ENCODE results near the gene CCDC27. TPM values are rescaled to one million over a fixed set of nuclear protein-coding genes. Genes with fewer than 3 reads are reported as not detected.

CCDC27 gene
- total RNA-seq, 1 donor from 2014 or later = not detected

DNA sequence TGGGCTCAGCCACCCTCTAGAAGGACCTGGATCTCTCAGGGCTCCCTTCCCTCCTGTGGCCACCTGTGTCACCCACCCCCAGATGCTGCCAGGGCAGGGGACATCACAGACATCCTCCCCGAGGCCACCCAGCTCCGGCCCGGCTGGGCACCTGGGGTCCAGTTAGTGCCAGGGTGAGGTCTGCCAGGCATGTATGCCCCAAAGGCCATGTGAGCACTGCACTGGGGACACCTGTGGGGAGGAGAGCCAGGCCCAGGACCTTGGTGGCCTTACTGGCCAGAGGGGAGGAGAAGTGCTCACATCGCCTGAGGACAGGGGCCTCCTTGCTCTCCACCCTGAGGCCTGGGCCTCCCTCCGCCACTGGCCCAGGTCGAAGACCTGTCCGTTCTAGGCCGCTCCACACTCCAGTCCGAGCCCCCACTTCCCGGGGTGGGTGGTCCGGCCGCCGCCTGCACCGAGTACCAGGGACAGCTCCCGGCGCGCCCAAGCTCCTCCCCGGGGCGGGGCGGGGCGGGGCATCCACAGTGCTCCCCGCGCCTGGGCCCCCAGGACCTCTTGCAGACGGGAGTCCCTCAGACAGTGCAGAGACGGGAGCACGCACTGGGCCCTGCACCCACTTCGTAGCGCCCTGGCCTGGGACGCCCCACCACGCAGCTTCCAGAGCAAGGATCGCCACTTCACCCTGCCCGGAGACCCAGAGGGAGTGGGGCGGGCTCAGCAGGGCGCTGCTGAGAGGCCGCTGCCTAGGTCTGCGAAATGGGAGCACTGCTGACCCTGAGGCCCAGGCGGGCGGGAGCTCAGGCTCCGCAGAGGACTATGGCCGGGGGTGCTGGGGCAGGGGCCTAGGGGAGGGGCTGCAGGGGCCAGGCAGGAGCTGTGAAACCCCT lies 34.3 kb upstream of the CCDC27 start:
- no peaks in the 10 kb centered on the region for H3K36me3 Mint-ChIP-seq
- no peak overlapping the region for H3K27ac Mint-ChIP-seq
- Histone ChIP-seq H3K36me3 (no peaks in the 10 kb centered on the region), H3K4me2 (peak overlapping the region; percentile 43), H3K9me3 (ENCODE audit: low read depth) (no peaks in the 10 kb centered on the region), H4K20me1 (ENCODE audit: low read depth) (peaks cover 30% of the 10 kb centered on the region), H3F3A (ENCODE audit: low read depth) (no peaks in the 10 kb centered on the region), H3K9ac (no peak overlapping the region), H3K4me3 (peak overlapping the region; percentile 22), H3K79me2 (ENCODE audit: low read depth) (no peaks in the 10 kb centered on the region), H2AFZ (replicated peaks) (no peak overlapping the region), H3K27ac (no peak overlapping the region), H3K27me3 (peaks cover 10% of the 10 kb centered on the region), H3K4me1 (no peaks in the 10 kb centered on the region)
- TF ChIP-seq EZH2 (IDR thresholded peaks at IDR 0.05) (no peak), EZH2phosphoT487 (IDR thresholded peaks at IDR 0.05) (no peak)
- TF ChIP-seq, protein P1, sequence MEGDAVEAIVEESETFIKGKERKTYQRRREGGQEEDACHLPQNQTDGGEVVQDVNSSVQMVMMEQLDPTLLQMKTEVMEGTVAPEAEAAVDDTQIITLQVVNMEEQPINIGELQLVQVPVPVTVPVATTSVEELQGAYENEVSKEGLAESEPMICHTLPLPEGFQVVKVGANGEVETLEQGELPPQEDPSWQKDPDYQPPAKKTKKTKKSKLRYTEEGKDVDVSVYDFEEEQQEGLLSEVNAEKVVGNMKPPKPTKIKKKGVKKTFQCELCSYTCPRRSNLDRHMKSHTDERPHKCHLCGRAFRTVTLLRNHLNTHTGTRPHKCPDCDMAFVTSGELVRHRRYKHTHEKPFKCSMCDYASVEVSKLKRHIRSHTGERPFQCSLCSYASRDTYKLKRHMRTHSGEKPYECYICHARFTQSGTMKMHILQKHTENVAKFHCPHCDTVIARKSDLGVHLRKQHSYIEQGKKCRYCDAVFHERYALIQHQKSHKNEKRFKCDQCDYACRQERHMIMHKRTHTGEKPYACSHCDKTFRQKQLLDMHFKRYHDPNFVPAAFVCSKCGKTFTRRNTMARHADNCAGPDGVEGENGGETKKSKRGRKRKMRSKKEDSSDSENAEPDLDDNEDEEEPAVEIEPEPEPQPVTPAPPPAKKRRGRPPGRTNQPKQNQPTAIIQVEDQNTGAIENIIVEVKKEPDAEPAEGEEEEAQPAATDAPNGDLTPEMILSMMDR (IDR thresholded peaks at IDR 0.05) = no peak
- H3K9me3 Mint-ChIP-seq = no peaks in the 10 kb centered on the region
- peaks cover 11% of the 10 kb centered on the region for H3K4me1 Mint-ChIP-seq
- H3K4me3 Mint-ChIP-seq = no peak overlapping the region
- peak; percentile 88 for DNase-seq (ENCODE audit: low spot score)
- H3K27me3 Mint-ChIP-seq (ENCODE audit: insufficient read depth, low read depth) = peaks cover 2% of the 10 kb centered on the region

DNA sequence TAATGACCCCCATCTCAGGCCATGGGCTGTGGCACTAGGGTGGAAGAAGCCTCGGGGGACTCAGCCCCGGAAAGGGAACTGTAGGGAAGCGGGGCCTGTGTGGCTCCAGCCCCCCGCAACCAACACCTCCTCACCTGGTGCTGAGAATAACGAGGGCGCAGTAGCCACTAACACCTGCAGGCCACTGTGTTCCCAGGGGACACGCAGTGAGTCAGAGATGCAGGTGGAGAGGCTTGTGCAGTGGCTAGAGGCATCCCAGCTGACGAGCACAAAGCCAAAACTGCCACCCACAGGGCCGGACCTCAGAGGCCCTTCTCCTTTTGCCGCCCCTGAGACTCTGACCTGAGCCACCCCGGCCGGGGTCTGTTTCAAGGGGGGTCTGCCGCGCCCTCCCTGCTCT lies 33.5 kb upstream of the CCDC27 start:
- Mint-ChIP-seq H3K36me3 (no peaks in the 10 kb centered on the region), H3K27me3 (ENCODE audit: insufficient read depth, low read depth) (peaks cover 2% of the 10 kb centered on the region), H3K4me3 (no peak overlapping the region), H3K27ac (no peak overlapping the region), H3K4me1 (peaks cover 11% of the 10 kb centered on the region), H3K9me3 (no peaks in the 10 kb centered on the region)
- H3F3A ChIP-seq (ENCODE audit: low read depth) = no peaks in the 10 kb centered on the region
- TF ChIP-seq, protein P1 (IDR thresholded peaks at IDR 0.05) = no peak
- no peak for TF ChIP-seq EZH2phosphoT487 (IDR thresholded peaks at IDR 0.05)
- TF ChIP-seq EZH2 (IDR thresholded peaks at IDR 0.05) = no peak
- peaks cover 10% of the 10 kb centered on the region for H3K27me3 ChIP-seq
- no peak overlapping the region for H3K9ac ChIP-seq
- no peaks in the 10 kb centered on the region for H3K4me1 ChIP-seq
- H3K4me3 ChIP-seq = no peak overlapping the region
- H3K9me3 ChIP-seq (ENCODE audit: low read depth) = no peaks in the 10 kb centered on the region
- no peak overlapping the region for H3K4me2 ChIP-seq
- H3K27ac ChIP-seq = no peak overlapping the region
- H3K79me2 ChIP-seq (ENCODE audit: low read depth) = no peaks in the 10 kb centered on the region
- H2AFZ ChIP-seq (replicated peaks) = no peak overlapping the region
- peaks cover 26% of the 10 kb centered on the region for H4K20me1 ChIP-seq (ENCODE audit: low read depth)
- H3K36me3 ChIP-seq = no peaks in the 10 kb centered on the region
- no peak for DNase-seq (ENCODE audit: low spot score)

GRCh38 chr1:3721955-3722465 lies 30.2 kb upstream of the CCDC27 start:
- Mint-ChIP-seq H3K9me3 (no peaks in the 10 kb centered on the region), H3K27me3 (ENCODE audit: insufficient read depth, low read depth) (peaks cover 5% of the 10 kb centered on the region), H3K4me3 (no peak overlapping the region), H3K27ac (no peak overlapping the region), H3K36me3 (no peaks in the 10 kb centered on the region), H3K4me1 (peaks cover 11% of the 10 kb centered on the region)
- no peak overlapping the region for H3K27ac ChIP-seq
- no peaks in the 10 kb centered on the region for H3K9me3 ChIP-seq (ENCODE audit: low read depth)
- no peaks in the 10 kb centered on the region for H3F3A ChIP-seq (ENCODE audit: low read depth)
- no peak overlapping the region for H3K4me3 ChIP-seq
- TF ChIP-seq, protein P1 (IDR thresholded peaks at IDR 0.05) = no peak
- TF ChIP-seq EZH2 (IDR thresholded peaks at IDR 0.05) = no peak
- TF ChIP-seq EZH2phosphoT487 (IDR thresholded peaks at IDR 0.05) = no peak
- peaks cover 15% of the 10 kb centered on the region for H4K20me1 ChIP-seq (ENCODE audit: low read depth)
- H3K36me3 ChIP-seq = no peaks in the 10 kb centered on the region
- peaks cover 10% of the 10 kb centered on the region for H3K27me3 ChIP-seq
- no peak overlapping the region for H3K9ac ChIP-seq
- DNase-seq (ENCODE audit: low spot score) = no peak
- H3K4me2 ChIP-seq = no peak overlapping the region
- H3K79me2 ChIP-seq (ENCODE audit: low read depth) = no peaks in the 10 kb centered on the region
- no peak overlapping the region for H2AFZ ChIP-seq (replicated peaks)
- no peaks in the 10 kb centered on the region for H3K4me1 ChIP-seq

Data from neural progenitor cell (in vitro differentiated cells).